Measurements from ENCODE around the gene CNTN5. TPM values are rescaled to one million over a fixed set of nuclear protein-coding genes. Genes with fewer than 3 reads are reported as not detected.

Gene CNTN5
- total RNA-seq, 2 experiments from 2014 or later, result not detected

DNA sequence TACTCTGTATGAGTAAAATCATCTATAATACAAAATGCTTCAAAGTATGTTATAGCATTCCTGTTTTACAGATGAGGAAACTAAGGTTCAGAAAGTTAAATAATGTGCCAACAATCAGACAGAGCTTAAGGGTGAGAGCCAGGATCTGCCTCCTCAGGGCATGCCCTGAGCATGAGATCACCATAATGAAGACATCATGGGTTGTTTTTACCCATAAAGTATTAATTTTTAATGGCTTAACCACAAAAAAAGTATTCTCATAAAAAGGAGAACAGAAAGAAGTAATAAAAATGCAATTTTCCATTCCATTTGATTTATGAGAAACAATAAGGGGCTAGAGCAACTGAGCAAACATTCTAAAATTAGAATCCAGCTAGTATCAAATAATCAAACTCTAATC, 1132.0 kb downstream of the CNTN5 start:
- intact Hi-C loops (cut with micrococcal nuclease), result no loop called here
- POLR2A ChIA-PET, result no interaction called here
- no peak for DNase-seq
- CTCF ChIA-PET, result no interaction called here
- ATAC-seq, result no peak
- H3K27ac Mint-ChIP-seq, result no peak overlapping the region
- no peaks in the 10 kb centered on the region for H3K27me3 Mint-ChIP-seq
- TF ChIP-seq, protein P1, sequence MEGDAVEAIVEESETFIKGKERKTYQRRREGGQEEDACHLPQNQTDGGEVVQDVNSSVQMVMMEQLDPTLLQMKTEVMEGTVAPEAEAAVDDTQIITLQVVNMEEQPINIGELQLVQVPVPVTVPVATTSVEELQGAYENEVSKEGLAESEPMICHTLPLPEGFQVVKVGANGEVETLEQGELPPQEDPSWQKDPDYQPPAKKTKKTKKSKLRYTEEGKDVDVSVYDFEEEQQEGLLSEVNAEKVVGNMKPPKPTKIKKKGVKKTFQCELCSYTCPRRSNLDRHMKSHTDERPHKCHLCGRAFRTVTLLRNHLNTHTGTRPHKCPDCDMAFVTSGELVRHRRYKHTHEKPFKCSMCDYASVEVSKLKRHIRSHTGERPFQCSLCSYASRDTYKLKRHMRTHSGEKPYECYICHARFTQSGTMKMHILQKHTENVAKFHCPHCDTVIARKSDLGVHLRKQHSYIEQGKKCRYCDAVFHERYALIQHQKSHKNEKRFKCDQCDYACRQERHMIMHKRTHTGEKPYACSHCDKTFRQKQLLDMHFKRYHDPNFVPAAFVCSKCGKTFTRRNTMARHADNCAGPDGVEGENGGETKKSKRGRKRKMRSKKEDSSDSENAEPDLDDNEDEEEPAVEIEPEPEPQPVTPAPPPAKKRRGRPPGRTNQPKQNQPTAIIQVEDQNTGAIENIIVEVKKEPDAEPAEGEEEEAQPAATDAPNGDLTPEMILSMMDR (IDR thresholded peaks at IDR 0.05), result no peak
- H3K36me3 Mint-ChIP-seq (ENCODE audit: low read depth), result no peaks in the 10 kb centered on the region
- no peaks in the 10 kb centered on the region for H3K9me3 Mint-ChIP-seq
- H3K4me1 Mint-ChIP-seq (ENCODE audit: low read depth), result no peaks in the 10 kb centered on the region
- H3K4me3 Mint-ChIP-seq, result no peak overlapping the region

DNA sequence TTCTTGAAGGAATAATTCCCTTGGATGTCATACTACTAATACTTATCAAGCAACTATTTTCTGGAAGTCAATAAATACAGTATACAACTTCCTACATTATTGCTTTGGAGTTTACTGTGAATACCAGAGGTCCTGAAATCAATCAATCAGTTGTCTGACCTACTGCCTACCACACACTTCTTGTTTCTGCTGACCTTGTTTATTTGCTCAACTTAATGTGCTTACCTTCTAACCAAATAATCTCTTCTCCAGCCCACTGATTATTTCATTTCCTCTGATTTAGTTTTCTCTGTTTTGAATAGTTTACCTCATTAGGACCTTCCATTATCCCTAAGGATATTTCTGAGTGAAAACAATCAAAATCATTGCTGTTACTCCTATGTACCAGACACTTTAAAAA, 1142.7 kb downstream of the CNTN5 start:
- Mint-ChIP-seq H3K4me3 (no peak overlapping the region), H3K4me1 (ENCODE audit: low read depth) (no peaks in the 10 kb centered on the region), H3K27me3 (no peaks in the 10 kb centered on the region), H3K9me3 (peaks cover 2% of the 10 kb centered on the region), H3K27ac (no peak overlapping the region), H3K36me3 (ENCODE audit: low read depth) (no peaks in the 10 kb centered on the region)
- CTCF ChIA-PET, result no interaction called here
- TF ChIP-seq, protein P1 (IDR thresholded peaks at IDR 0.05), result no peak
- ATAC-seq (no peak), DNase-seq (no peak)
- intact Hi-C loops (cut with micrococcal nuclease), result no loop called here
- POLR2A ChIA-PET, result no interaction called here

DNA sequence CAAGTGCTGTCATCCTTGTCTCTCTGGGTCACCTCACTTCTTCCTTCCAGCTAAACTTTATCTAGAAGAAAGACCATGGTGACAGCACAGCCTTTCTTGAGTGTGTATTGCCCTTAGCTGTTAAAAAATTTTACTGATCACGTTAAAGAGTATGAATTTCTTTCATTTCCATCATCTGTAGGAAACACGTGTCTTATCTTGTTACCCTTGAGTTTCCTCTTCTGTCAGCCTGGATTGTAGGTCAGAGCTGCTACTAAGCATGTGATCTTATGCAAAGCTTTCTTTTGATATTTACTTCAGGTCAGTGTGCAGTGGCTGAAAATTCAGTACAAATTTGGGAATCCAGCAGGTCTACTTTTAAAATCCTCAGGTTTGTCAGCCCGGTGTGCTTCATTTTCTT, 1154.1 kb downstream of the CNTN5 start:
- no peaks in the 10 kb centered on the region for H3K27me3 Mint-ChIP-seq
- POLR2A ChIA-PET, result no interaction called here

DNA sequence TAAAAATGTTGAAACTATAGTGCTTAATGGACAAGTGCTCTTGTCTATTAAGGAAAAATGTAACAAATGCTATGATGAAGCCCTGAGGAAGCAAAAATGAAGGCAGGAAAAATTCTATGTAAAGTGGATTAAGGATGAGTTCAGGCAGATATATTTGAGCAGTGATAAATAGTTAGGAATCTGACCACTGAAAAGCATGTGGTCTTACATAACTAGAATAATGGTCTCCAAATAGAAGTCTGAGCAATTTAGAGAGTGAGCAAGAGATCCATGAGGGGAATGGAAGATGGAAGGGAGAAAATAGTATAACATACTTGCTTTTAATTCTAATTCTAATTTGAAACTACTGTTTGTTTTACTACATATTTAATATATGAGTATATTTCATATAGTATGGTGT, 1155.7 kb downstream of the CNTN5 start:
- H3K36me3 Mint-ChIP-seq (ENCODE audit: low read depth), result no peaks in the 10 kb centered on the region
- H3K27ac Mint-ChIP-seq, result no peak overlapping the region
- TF ChIP-seq, protein P1 (IDR thresholded peaks at IDR 0.05), result no peak
- peaks cover 7% of the 10 kb centered on the region for H3K9me3 Mint-ChIP-seq
- ATAC-seq (no peak), DNase-seq (no peak)
- ChIA-PET POLR2A (no interaction called here), CTCF (no interaction called here)
- H3K27me3 Mint-ChIP-seq, result no peaks in the 10 kb centered on the region
- H3K4me3 Mint-ChIP-seq, result no peak overlapping the region
- intact Hi-C loops (cut with micrococcal nuclease), result no loop called here
- H3K4me1 Mint-ChIP-seq (ENCODE audit: low read depth), result no peaks in the 10 kb centered on the region

More for the DNA sequence above, 1154.1 kb downstream of the CNTN5 start:
- no peak overlapping the region for H3K27ac Mint-ChIP-seq
- TF ChIP-seq, protein P1 (IDR thresholded peaks at IDR 0.05), result no peak
- intact Hi-C loops (cut with micrococcal nuclease), result no loop called here
- CTCF ChIA-PET, result no interaction called here
- no peak overlapping the region for H3K4me3 Mint-ChIP-seq
- H3K4me1 Mint-ChIP-seq (ENCODE audit: low read depth), result no peaks in the 10 kb centered on the region
- ATAC-seq (no peak), DNase-seq (no peak)
- no peaks in the 10 kb centered on the region for H3K36me3 Mint-ChIP-seq (ENCODE audit: low read depth)
- peaks cover 7% of the 10 kb centered on the region for H3K9me3 Mint-ChIP-seq

DNA sequence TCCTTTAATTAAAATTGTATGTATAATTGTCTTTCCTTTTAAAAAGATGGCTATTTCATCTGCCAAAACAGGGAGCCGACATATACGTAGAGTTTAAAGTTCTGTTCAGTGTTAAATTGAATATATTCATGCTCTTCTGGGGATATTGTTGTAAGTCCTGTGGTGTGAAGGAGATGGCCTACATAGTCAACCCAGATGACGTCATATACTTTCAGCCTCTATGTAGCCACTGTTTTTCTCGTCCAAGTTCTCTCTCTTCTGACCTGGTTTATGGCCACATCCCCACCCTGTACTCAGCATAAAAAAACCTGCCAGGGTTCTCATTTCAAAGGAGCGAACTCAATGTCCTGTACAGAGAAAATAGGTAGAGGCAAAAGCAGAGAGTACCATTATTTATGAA, 1156.9 kb downstream of the CNTN5 start:
- intact Hi-C loops (cut with micrococcal nuclease), result no loop called here
- H3K36me3 Mint-ChIP-seq (ENCODE audit: low read depth), result no peaks in the 10 kb centered on the region
- CTCF ChIA-PET, result no interaction called here
- ATAC-seq (no peak), DNase-seq (no peak)
- no peaks in the 10 kb centered on the region for H3K4me1 Mint-ChIP-seq (ENCODE audit: low read depth)
- peaks cover 6% of the 10 kb centered on the region for H3K9me3 Mint-ChIP-seq
- no peaks in the 10 kb centered on the region for H3K27me3 Mint-ChIP-seq
- H3K4me3 Mint-ChIP-seq, result no peak overlapping the region
- TF ChIP-seq, protein P1 (IDR thresholded peaks at IDR 0.05), result no peak
- POLR2A ChIA-PET, result no interaction called here
- no peak overlapping the region for H3K27ac Mint-ChIP-seq

Measured in activated CD8-positive, alpha-beta T cell treated with anti-CD3 and anti-CD28 coated beads for 36 hours (primary cell).